NOMO-1 treated with dmso at 0.1 percent for 144 hours (cell line): ENCODE measurements around the gene PCDHA13.
"Not testable (repeated sequence)": the region's sequence is repeated elsewhere in the genome, so short reads cannot be mapped to it uniquely, and the experiment has no call there.

Experiments
- DNase-seq: peaks from one replicate; lab custom pipeline; 2025; ENCODE audit not compliant: unreplicated experiment; lab: John Stamatoyannopoulos, UW

The PCDHA13 gene

GRCh38 chr5:140881889-140882590 lies at the start of gene PCDHA13:
Gene PCDHA13, plus strand, starts transcription at chr5:140882124. Its CDS starts 145 bp downstream, at chr5:140882269.
- DNase-seq: no peak

GRCh38 chr5:140833993-140834392 lies 47.9 kb upstream of the PCDHA13 start, which contains the start of gene PCDHA7:
Gene PCDHA7, plus strand, starts transcription at chr5:140834269. Its CDS starts 115 bp downstream, at chr5:140834384.
- DNase-seq: no peak

- DNase-seq: not testable (repeated sequence)
Observed at GRCh38 chr5:140834439-140835008, 47.4 kb upstream of the PCDHA13 start.

- no peak for DNase-seq
Observed at GRCh38 chr5:140835622-140836510, 46.1 kb upstream of the PCDHA13 start.

GRCh38 chr5:140840978-140841962 lies 40.7 kb upstream of the PCDHA13 start, which contains the start of gene PCDHA8:
Gene PCDHA8, plus strand, starts transcription at chr5:140841187. Its CDS starts 135 bp downstream, at chr5:140841322.
- no peak for DNase-seq

- DNase-seq: no peak
Observed at GRCh38 chr5:140842798-140843733, 38.9 kb upstream of the PCDHA13 start.

GRCh38 chr5:140848139-140849102 lies 33.5 kb upstream of the PCDHA13 start, which contains the start of gene PCDHA9:
Gene PCDHA9, plus strand, starts transcription at chr5:140848382. Its CDS starts 114 bp downstream, at chr5:140848496.
- DNase-seq: not testable (repeated sequence)

- DNase-seq: not testable (repeated sequence)
Observed at GRCh38 chr5:140849831-140850634, 31.9 kb upstream of the PCDHA13 start.

GRCh38 chr5:140855772-140856674 lies 25.9 kb upstream of the PCDHA13 start, which contains the start of gene PCDHA10:
Gene PCDHA10, plus strand, starts transcription at chr5:140855897. Its CDS starts 152 bp downstream, at chr5:140856049.
- no peak for DNase-seq

- no peak for DNase-seq
Observed at GRCh38 chr5:140857177-140857986, 24.5 kb upstream of the PCDHA13 start.

- DNase-seq: no peak
Observed at GRCh38 chr5:140857987-140858240, 24.0 kb upstream of the PCDHA13 start.

GRCh38 chr5:140862441-140863295 lies 19.3 kb upstream of the PCDHA13 start:
- DNase-seq: no peak

- no peak for DNase-seq
Observed at GRCh38 chr5:140868721-140869554, 13.0 kb upstream of the PCDHA13 start, which contains the start of gene PCDHA11. Gene PCDHA11, plus strand, starts transcription at chr5:140868957. Its CDS starts 147 bp downstream, at chr5:140869104.

- DNase-seq: no peak
Observed at GRCh38 chr5:140869555-140869886, 12.4 kb upstream of the PCDHA13 start.
